Esophagus muscularis mucosa (tissue), 4 donors: Measurements from ENCODE around the gene PCSK7. TPM values are rescaled to one million over a fixed set of nuclear protein-coding genes. Genes with fewer than 3 reads are reported as not detected.
"Not testable (repeated sequence)": the region's sequence is repeated elsewhere in the genome, so short reads cannot be mapped to it uniquely, and the experiment has no call there.

Source experiments
- DNase-seq: peaks from one replicate; pipeline ENCODE4 v3.0.0-alpha.2; 2017; ENCODE audit errors: extremely low spot score
- H3K27ac ChIP-seq, 4 donors: fragments of 200-600 bp; sonication (generic); replicated peaks in 1 of 4; 1 replicate in 3 of 4; 2 replicates in 1 of 4; pipeline ENCODE4 v1.5.1; 2016 to 2019; ENCODE audit warnings: mild to moderate bottlenecking in 1 of 4
- H3K27me3 ChIP-seq, 4 donors: fragments of 200-600 bp; sonication (generic); one replicate each; pipeline versions ENCODE4 v1.5.1 to v1.6.0; 2016 to 2019
- H3K36me3 ChIP-seq, 4 donors: fragments of 200-600 bp; sonication (generic); one replicate each; pipeline ENCODE4 v1.5.1; 2016 to 2019
- H3K4me1 ChIP-seq, 4 donors: fragments of 200-600 bp; sonication (generic); one replicate each; pipeline ENCODE4 v1.5.1; 2016 to 2019
- H3K4me3 ChIP-seq, 4 donors: fragments of 200-600 bp; sonication (generic); 1 replicate in 2 of 4; 2 replicates in 2 of 4; pipeline ENCODE4 v1.5.1; 2016 to 2019; ENCODE audit warnings: mild to moderate bottlenecking in 4 of 4, moderate library complexity in 1 of 4
- H3K9me3 ChIP-seq, 4 donors: fragments of 200-600 bp; sonication (generic); 1 replicate in 3 of 4; 2 replicates in 1 of 4; pipeline ENCODE4 v1.5.1; 2016 to 2019
- CTCF ChIP-seq, 3 experiments: fragments of 200-600 bp in 2 of 3; fragments of 450-650 bp in 1 of 3; sonication (generic) in 2 of 3; IDR thresholded peaks; one replicate each; pipeline ENCODE4 v1.5.1; 2017 to 2019; ENCODE audit warnings: antibody characterized with exemption in 3 of 3, mild to moderate bottlenecking in 2 of 3, moderate library complexity in 1 of 3
- EP300 ChIP-seq: sonication (generic); formaldehyde crosslinking; IDR thresholded peaks from one replicate; pipeline ENCODE4 v1.6.1; 2017; ENCODE audit warnings: antibody characterized with exemption
- POLR2A ChIP-seq: fragments of 450-650 bp; IDR thresholded peaks from one replicate; pipeline ENCODE4 v1.6.1; 2017; ENCODE audit warnings: antibody characterized with exemption, moderate library complexity, mild to moderate bottlenecking, low read depth
- POLR2AphosphoS5 ChIP-seq, 2 donors: sonication (generic); formaldehyde crosslinking; IDR thresholded peaks; one replicate each; pipeline ENCODE4 v1.6.1; 2017; ENCODE audit warnings: antibody characterized with exemption in 2 of 2
- WGBS: methylation state at CpG from one replicate; pipeline ENCODE4 v1.1.5; 2018; 5-methylcytosine and 5-hydroxymethylcytosine counted together
- intact Hi-C: fragments of 100-400 bp; cut with DNase I; formaldehyde crosslinking; loops from one replicate; pipeline ENCODE4 v1.15.1; 2023
- total RNA-seq, 4 donors: library from RNA; depleted of rRNA; stranded (reverse); fragments of >200 nt; gene quantifications; one replicate each; pipeline versions ENCODE4 v1.1.0 to v1.2.1, GENCODE V29; 2016

Gene PCSK7
- total RNA-seq, 4 donors from 2014 or later: 27.8 to 43.7 (median 31.9) TPM

GRCh38 chr11:117183724-117184349, 48.0 kb downstream of the PCSK7 start:
- peaks cover 28 to 74% (median 62%) of the 10 kb centered on the region in 4 donors for H3K36me3 ChIP-seq

GRCh38 chr11:117183178-117183577, 48.7 kb downstream of the PCSK7 start:
- H3K9me3 ChIP-seq, H3K27ac ChIP-seq, H3K4me3 ChIP-seq, intact Hi-C loops, DNase-seq, H3K27me3 ChIP-seq: not testable (repeated sequence)
- Histone ChIP-seq H3K4me1 (peaks cover 23 to 50% (median 37%) of the 10 kb centered on the region in 4 donors), H3K36me3 (peaks cover 22 to 67% (median 56%) of the 10 kb centered on the region in 4 donors)
- 94% methylated on average over 13 of the region's 13 CpGs for WGBS

More at GRCh38 chr11:117183724-117184349, 48.0 kb downstream of the PCSK7 start:
- no peak for DNase-seq
- WGBS: 88% methylated on average over 11 of the region's 11 CpGs
- Histone ChIP-seq H3K4me1 (peaks cover 21 to 48% (median 34%) of the 10 kb centered on the region in 4 donors), H3K9me3 (no peaks in the 10 kb centered on the region), H3K4me3 (no peak overlapping the region), H3K27ac (no peak overlapping the region), H3K27me3 (no peaks in the 10 kb centered on the region)
- no peak for TF ChIP-seq EP300
- intact Hi-C loops: no loop called here

GRCh38 chr11:117182551-117182935, 49.3 kb downstream of the PCSK7 start:
- intact Hi-C loops: no loop called here
- 90% methylated on average over 10 of the region's 10 CpGs for WGBS

GRCh38 chr11:117181586-117182550, 50.0 kb downstream of the PCSK7 start:
- WGBS: 92% methylated on average over 10 of the region's 22 CpGs
- Histone ChIP-seq H3K4me3 (peak overlapping the region in 1 of 4 donors; percentile 33), H3K27me3 (no peaks in the 10 kb centered on the region), H3K9me3 (no peaks in the 10 kb centered on the region), H3K27ac (peak overlapping the region in 2 of 4 donors; percentile 20 to 93), H3K36me3 (peaks cover 13 to 54% (median 43%) of the 10 kb centered on the region in 4 donors), H3K4me1 (peaks cover 31 to 55% (median 44%) of the 10 kb centered on the region in 4 donors)
- TF ChIP-seq POLR2AphosphoS5 (IDR thresholded peaks at IDR 0.05): no peak
- peak in 1 of 3 experiments; percentile 0 for TF ChIP-seq CTCF (IDR thresholded peaks at IDR 0.05)
- DNase-seq: no peak
- intact Hi-C loops: loop anchor here (1.0 kb wide), 1 partner anchor 44 kb away; no protein-coding TSS in a partner anchor

More at GRCh38 chr11:117182551-117182935, 49.3 kb downstream of the PCSK7 start:
- DNase-seq: no peak
- Histone ChIP-seq H3K36me3 (peaks cover 15 to 61% (median 50%) of the 10 kb centered on the region in 4 donors), H3K27me3 (no peaks in the 10 kb centered on the region), H3K9me3 (no peaks in the 10 kb centered on the region), H3K4me3 (no peak overlapping the region), H3K27ac (no peak overlapping the region), H3K4me1 (peaks cover 30 to 57% (median 43%) of the 10 kb centered on the region in 4 donors)
- TF ChIP-seq POLR2AphosphoS5 (IDR thresholded peaks at IDR 0.05) (no peak), EP300 (no peak), CTCF (IDR thresholded peaks at IDR 0.05) (no peak), POLR2A (no peak)

GRCh38 chr11:117180661-117181585, 51.0 kb downstream of the PCSK7 start:
- no peak for DNase-seq
- Histone ChIP-seq H3K4me3 (peak overlapping the region; percentile 9 to 75 (median 52)), H3K9me3 (no peaks in the 10 kb centered on the region), H3K36me3 (peaks cover 13 to 46% (median 34%) of the 10 kb centered on the region in 4 donors), H3K27ac (peak overlapping the region; percentile 93 to 96 (median 94)), H3K27me3 (no peaks in the 10 kb centered on the region), H3K4me1 (peaks cover 31 to 53% (median 45%) of the 10 kb centered on the region in 4 donors)
- TF ChIP-seq POLR2AphosphoS5 (IDR thresholded peaks at IDR 0.05) (peak; percentile 60 to 77), CTCF (IDR thresholded peaks at IDR 0.05) (peak; percentile 74 to 92 (median 79)), POLR2A (no peak)
- 48% methylated on average over 20 of the region's 22 CpGs for WGBS
- intact Hi-C loops: loop anchor here (1.0 kb wide), 1 partner anchor 45 kb away; no protein-coding TSS in a partner anchor
